Measurements from ENCODE around the gene TMCC2. TPM values are rescaled to one million over a fixed set of nuclear protein-coding genes. Genes with fewer than 3 reads are reported as not detected.

Gene TMCC2
- total RNA-seq, 1 donor from 2014 or later: 7.1 TPM

DNA sequence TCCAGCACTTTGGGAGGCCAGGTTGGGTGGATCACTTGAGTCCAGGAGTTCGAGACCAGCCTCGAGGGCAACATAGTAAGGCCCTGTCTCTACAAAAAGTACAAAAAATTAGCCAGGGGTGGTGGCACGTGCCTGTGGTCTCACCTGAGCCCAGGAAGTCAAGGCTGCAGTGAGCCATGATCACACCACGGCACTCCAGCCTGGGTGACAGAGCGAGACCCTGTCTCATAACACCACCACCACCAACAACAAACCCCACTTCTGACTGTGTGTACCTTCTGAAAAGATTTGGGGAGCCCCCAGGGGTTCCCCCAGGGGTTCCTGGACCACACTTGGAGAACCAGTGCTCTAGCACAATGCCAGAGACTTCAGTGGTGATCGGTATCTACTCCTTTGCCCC lies 63.9 kb downstream of the TMCC2 start:
- Mint-ChIP-seq H3K9me3 (no peaks in the 10 kb centered on the region), H3K4me3 (no peak overlapping the region), H3K4me1 (peaks cover 64% of the 10 kb centered on the region), H3K27me3 (ENCODE audit: insufficient read depth, low read depth) (peaks cover 6% of the 10 kb centered on the region), H3K36me3 (no peaks in the 10 kb centered on the region), H3K27ac (peak overlapping the region; percentile 69)
- H3K36me3 ChIP-seq: no peaks in the 10 kb centered on the region
- TF ChIP-seq EZH2 (IDR thresholded peaks at IDR 0.05) (no peak), EZH2phosphoT487 (IDR thresholded peaks at IDR 0.05) (no peak)
- TF ChIP-seq, protein P1, sequence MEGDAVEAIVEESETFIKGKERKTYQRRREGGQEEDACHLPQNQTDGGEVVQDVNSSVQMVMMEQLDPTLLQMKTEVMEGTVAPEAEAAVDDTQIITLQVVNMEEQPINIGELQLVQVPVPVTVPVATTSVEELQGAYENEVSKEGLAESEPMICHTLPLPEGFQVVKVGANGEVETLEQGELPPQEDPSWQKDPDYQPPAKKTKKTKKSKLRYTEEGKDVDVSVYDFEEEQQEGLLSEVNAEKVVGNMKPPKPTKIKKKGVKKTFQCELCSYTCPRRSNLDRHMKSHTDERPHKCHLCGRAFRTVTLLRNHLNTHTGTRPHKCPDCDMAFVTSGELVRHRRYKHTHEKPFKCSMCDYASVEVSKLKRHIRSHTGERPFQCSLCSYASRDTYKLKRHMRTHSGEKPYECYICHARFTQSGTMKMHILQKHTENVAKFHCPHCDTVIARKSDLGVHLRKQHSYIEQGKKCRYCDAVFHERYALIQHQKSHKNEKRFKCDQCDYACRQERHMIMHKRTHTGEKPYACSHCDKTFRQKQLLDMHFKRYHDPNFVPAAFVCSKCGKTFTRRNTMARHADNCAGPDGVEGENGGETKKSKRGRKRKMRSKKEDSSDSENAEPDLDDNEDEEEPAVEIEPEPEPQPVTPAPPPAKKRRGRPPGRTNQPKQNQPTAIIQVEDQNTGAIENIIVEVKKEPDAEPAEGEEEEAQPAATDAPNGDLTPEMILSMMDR (IDR thresholded peaks at IDR 0.05): no peak
- no peak overlapping the region for H3K27ac ChIP-seq
- H3K4me2 ChIP-seq: no peak overlapping the region
- H3K9ac ChIP-seq: no peak overlapping the region
- no peak for DNase-seq (ENCODE audit: low spot score)
- H4K20me1 ChIP-seq (ENCODE audit: low read depth): no peaks in the 10 kb centered on the region
- H3K79me2 ChIP-seq (ENCODE audit: low read depth): no peaks in the 10 kb centered on the region
- H3K4me1 ChIP-seq: peaks cover 43% of the 10 kb centered on the region
- no peak overlapping the region for H2AFZ ChIP-seq (replicated peaks)
- no peak overlapping the region for H3K4me3 ChIP-seq
- H3F3A ChIP-seq (ENCODE audit: low read depth): peaks cover 44% of the 10 kb centered on the region
- H3K27me3 ChIP-seq: no peaks in the 10 kb centered on the region
- no peaks in the 10 kb centered on the region for H3K9me3 ChIP-seq (ENCODE audit: low read depth)

DNA sequence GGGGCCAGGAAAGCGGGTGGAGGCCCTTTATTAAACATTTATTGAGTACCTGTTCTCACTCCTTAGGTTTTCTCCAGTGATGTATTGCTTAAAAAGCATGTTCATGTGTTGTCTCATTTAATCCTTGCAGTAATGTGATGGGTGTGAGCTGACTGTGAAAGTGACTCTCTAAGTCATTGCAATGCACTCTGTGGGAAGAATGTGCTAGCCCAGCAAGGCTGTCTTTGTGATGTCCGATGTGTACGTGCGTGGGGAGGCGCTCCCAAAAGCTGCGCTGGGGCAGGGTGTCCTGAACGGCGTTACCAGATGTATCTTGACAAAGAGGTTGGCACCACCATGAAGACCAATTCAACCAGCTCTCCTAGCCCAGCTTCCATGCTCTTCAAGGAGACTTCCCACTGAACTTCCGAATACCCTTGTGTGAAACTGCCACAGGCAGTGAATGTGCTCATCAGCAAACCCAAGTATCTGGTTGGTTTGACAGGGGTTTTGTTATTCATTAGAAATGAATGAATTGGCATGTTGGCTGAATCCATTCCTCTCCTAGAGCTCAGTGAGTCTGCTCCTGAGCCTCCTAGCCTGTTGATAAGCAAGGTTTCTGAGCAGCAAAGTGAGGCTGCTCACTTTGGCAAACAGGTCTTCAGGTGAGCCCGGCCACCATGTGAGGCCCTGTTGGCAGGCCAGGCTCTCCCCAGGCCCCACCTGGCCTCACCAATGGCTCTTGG lies 65.8 kb downstream of the TMCC2 start:
- H3K36me3 ChIP-seq: no peaks in the 10 kb centered on the region
- peak overlapping the region; percentile 99 for H3K27ac ChIP-seq
- H3F3A ChIP-seq (ENCODE audit: low read depth): peaks cover 58% of the 10 kb centered on the region
- no peaks in the 10 kb centered on the region for H4K20me1 ChIP-seq (ENCODE audit: low read depth)
- H3K4me3 ChIP-seq: no peak overlapping the region
- Mint-ChIP-seq H3K27ac (peak overlapping the region; percentile 99), H3K4me1 (peaks cover 61% of the 10 kb centered on the region), H3K4me3 (peak overlapping the region; percentile 34), H3K36me3 (no peaks in the 10 kb centered on the region), H3K9me3 (no peaks in the 10 kb centered on the region), H3K27me3 (ENCODE audit: insufficient read depth, low read depth) (peaks cover 6% of the 10 kb centered on the region)
- no peaks in the 10 kb centered on the region for H3K9me3 ChIP-seq (ENCODE audit: low read depth)
- H3K79me2 ChIP-seq (ENCODE audit: low read depth): peaks cover 10% of the 10 kb centered on the region
- TF ChIP-seq, protein P1 (IDR thresholded peaks at IDR 0.05): no peak
- no peak for TF ChIP-seq EZH2phosphoT487 (IDR thresholded peaks at IDR 0.05)
- no peak for TF ChIP-seq EZH2 (IDR thresholded peaks at IDR 0.05)
- H3K4me2 ChIP-seq: peak overlapping the region; percentile 69
- H3K9ac ChIP-seq: no peak overlapping the region
- H2AFZ ChIP-seq (replicated peaks): no peak overlapping the region
- peaks cover 55% of the 10 kb centered on the region for H3K4me1 ChIP-seq
- no peak for DNase-seq (ENCODE audit: low spot score)
- no peaks in the 10 kb centered on the region for H3K27me3 ChIP-seq

DNA sequence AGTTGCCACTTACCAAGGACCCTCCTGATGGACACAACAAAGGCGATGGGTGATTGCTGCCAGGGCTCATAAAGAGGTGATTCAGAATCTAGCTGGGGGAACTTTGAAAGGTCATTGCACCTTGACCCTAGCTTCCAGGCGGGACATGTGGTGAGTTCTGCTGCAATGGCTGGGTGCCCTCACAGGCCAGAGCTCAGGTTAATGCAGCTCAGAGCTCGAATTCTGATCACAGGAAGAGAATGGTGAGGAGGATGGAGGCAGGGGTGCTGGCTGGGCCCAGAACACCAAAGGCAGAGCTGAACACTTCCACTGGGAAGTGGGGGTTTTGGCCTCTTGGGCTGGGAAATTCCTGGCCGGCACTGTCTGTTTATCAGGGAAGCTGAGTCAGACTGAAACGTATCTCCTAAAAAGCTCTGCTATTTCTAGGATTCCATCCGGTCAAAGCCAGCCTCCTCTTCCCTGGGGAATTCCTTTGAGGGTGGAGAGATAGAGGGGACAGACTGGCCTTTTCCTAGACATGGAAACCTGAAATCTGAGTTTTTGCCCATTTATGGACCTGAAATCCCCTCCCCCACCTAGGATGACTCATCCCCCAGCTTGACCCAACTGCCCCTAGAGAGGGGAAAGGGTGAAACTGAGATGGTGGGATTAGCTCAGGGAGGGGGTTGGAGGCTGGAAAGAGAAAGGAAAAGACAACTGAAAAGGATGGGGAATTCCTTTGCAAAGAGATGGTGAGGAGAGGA lies 66.6 kb downstream of the TMCC2 start:
- Mint-ChIP-seq H3K27ac (peak overlapping the region; percentile 99), H3K9me3 (no peaks in the 10 kb centered on the region), H3K4me1 (peaks cover 68% of the 10 kb centered on the region), H3K27me3 (ENCODE audit: insufficient read depth, low read depth) (peaks cover 9% of the 10 kb centered on the region), H3K36me3 (no peaks in the 10 kb centered on the region), H3K4me3 (peak overlapping the region; percentile 69)
- TF ChIP-seq EZH2phosphoT487 (IDR thresholded peaks at IDR 0.05): no peak
- no peak for TF ChIP-seq EZH2 (IDR thresholded peaks at IDR 0.05)
- TF ChIP-seq, protein P1 (IDR thresholded peaks at IDR 0.05): no peak
- no peaks in the 10 kb centered on the region for H3K27me3 ChIP-seq
- no peak overlapping the region for H3K9ac ChIP-seq
- H3K36me3 ChIP-seq: no peaks in the 10 kb centered on the region
- no peaks in the 10 kb centered on the region for H3K9me3 ChIP-seq (ENCODE audit: low read depth)
- peaks cover 67% of the 10 kb centered on the region for H3F3A ChIP-seq (ENCODE audit: low read depth)
- H3K4me3 ChIP-seq: peak overlapping the region; percentile 12
- no peaks in the 10 kb centered on the region for H4K20me1 ChIP-seq (ENCODE audit: low read depth)
- H2AFZ ChIP-seq (replicated peaks): no peak overlapping the region
- peak; percentile 83 for DNase-seq (ENCODE audit: low spot score)
- H3K4me2 ChIP-seq: peak overlapping the region; percentile 69
- peaks cover 17% of the 10 kb centered on the region for H3K79me2 ChIP-seq (ENCODE audit: low read depth)
- peak overlapping the region; percentile 99 for H3K27ac ChIP-seq
- peaks cover 61% of the 10 kb centered on the region for H3K4me1 ChIP-seq

Data from neural progenitor cell (in vitro differentiated cells).